ENCODE measurements around the gene USP11. TPM values are rescaled to one million over a fixed set of nuclear protein-coding genes. Genes with fewer than 3 reads are reported as not detected.

USP11 gene
- total RNA-seq, 1 donor from 2014 or later, result 189 TPM

DNA sequence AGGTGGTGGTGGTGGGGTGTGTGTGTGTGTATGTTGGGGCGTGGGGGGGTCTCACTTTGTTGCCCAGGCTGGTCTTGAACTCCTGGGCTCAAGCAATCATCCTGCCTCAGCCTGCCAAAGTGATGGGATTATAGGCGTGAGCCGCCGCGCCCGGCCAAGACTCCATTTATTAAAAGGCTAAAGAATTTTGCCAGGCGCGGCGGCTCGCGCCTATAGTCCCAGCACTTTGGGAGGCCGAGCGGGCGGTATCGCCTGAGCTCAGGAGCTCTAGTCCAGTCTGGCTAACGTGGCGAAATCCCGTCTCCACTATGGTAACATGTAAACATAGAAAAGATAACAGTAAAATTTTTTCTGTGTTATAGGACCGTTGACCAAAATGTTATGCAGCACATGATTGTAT, 42.9 kb upstream of the USP11 start:
- TF ChIP-seq CTCF (conservative IDR thresholded peaks at IDR 0.05), result no peak
- H3K27ac Mint-ChIP-seq, result no peak overlapping the region
- H3K9me3 Mint-ChIP-seq, result no peaks in the 10 kb centered on the region
- H3K36me3 Mint-ChIP-seq, result peaks cover 9% of the 10 kb centered on the region
- DNase-seq (ENCODE audit: extremely low spot score, unreplicated experiment), result no peak
- no peaks in the 10 kb centered on the region for H3K27me3 Mint-ChIP-seq
- peaks cover 16% of the 10 kb centered on the region for H3K4me1 Mint-ChIP-seq (ENCODE audit: unreplicated experiment)
- no peak overlapping the region for H3K4me3 Mint-ChIP-seq

- Mint-ChIP-seq H3K4me1 (ENCODE audit: unreplicated experiment) (peaks cover 22% of the 10 kb centered on the region), H3K4me3 (peak overlapping the region; percentile 96)
Measured at GRCh38 chrX:47190445-47191269, 42.2 kb upstream of the USP11 start.

DNA sequence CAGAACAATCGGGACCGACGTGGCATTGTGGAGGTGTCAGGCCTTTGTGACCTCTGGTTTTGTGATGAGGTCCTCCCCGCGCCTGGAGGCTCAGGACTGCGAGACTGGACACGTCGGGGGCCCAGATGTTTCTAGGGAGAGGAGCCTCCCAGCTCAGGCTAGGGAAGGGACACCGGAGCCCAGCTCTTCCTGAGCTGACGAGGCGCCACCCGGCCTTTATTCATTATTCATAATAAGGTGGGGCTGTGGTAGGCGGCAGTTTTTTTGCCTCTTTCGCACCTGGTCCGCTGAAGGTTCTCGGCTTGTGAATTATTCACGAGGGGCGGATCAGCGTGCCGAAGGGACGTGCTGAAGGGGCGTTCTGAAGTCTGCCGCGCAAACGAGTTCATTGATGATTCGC, 41.5 kb upstream of the USP11 start:
- no peak for DNase-seq (ENCODE audit: extremely low spot score, unreplicated experiment)
- Mint-ChIP-seq H3K27ac (peak overlapping the region; percentile 77), H3K4me3 (peak overlapping the region; percentile 96), H3K27me3 (no peaks in the 10 kb centered on the region), H3K36me3 (peaks cover 17% of the 10 kb centered on the region), H3K9me3 (no peaks in the 10 kb centered on the region), H3K4me1 (ENCODE audit: unreplicated experiment) (peaks cover 29% of the 10 kb centered on the region)
- no peak for TF ChIP-seq CTCF (conservative IDR thresholded peaks at IDR 0.05)

More at GRCh38 chrX:47190445-47191269, 42.2 kb upstream of the USP11 start:
- no peak for TF ChIP-seq CTCF (conservative IDR thresholded peaks at IDR 0.05)
- H3K9me3 Mint-ChIP-seq, result no peaks in the 10 kb centered on the region
- peaks cover 11% of the 10 kb centered on the region for H3K36me3 Mint-ChIP-seq
- H3K27me3 Mint-ChIP-seq, result no peaks in the 10 kb centered on the region
- peak overlapping the region; percentile 77 for H3K27ac Mint-ChIP-seq
- DNase-seq (ENCODE audit: extremely low spot score, unreplicated experiment), result peak; percentile 87

- peak overlapping the region; percentile 96 for H3K4me3 Mint-ChIP-seq
- H3K9me3 Mint-ChIP-seq, result no peaks in the 10 kb centered on the region
- H3K27me3 Mint-ChIP-seq, result no peaks in the 10 kb centered on the region
- H3K27ac Mint-ChIP-seq, result peak overlapping the region; percentile 77
- TF ChIP-seq CTCF (conservative IDR thresholded peaks at IDR 0.05), result no peak
- peaks cover 23% of the 10 kb centered on the region for H3K36me3 Mint-ChIP-seq
- no peak for DNase-seq (ENCODE audit: extremely low spot score, unreplicated experiment)
- peaks cover 34% of the 10 kb centered on the region for H3K4me1 Mint-ChIP-seq (ENCODE audit: unreplicated experiment)
Measured at GRCh38 chrX:47191806-47192401, 40.9 kb upstream of the USP11 start.

DNA sequence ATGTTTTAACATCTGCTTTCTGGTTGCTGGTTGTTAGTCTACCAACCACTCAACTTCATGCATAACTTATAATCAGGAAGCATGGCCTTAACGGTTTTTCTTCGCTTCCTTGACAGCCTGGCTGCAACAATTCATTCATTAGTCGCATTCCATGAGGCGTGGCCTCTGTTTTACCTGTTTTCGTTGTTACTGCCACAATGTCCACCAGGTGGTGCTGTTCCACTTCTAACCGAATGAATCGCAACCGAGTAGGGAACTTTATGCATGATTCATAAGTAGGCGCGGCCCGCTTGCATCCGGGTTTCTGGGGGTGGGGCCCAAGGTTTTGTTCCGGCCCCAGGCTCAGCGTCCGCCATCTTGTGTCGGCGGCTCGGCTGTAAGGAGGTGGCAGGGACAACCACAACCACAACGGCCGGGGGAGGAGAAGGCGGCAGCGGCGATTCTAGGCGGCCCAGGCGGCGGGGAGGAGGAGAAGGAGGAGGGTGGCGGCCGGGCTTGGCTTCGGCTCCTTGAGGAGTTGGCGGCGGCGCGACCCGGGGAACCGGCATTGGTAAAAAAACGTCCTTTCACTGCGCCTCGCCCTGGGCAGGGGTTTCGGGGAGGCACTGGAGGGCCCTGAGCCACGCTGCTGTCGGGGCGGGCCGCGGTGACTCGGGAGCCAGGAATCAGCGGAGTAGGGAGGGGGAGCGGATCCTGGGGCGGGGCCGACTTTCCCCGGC, 39.2 kb upstream of the USP11 start, which contains the start of gene UBA1:
TSS of gene UBA1 (plus strand) at position 355 of the 719 bp plus-strand sequence. CDS start 4,974 bp downstream, outside the sequence.
- peaks cover 52% of the 10 kb centered on the region for H3K4me1 Mint-ChIP-seq (ENCODE audit: unreplicated experiment)
- H3K9me3 Mint-ChIP-seq, result no peaks in the 10 kb centered on the region
- peaks cover 30% of the 10 kb centered on the region for H3K36me3 Mint-ChIP-seq
- peak; percentile 97 for TF ChIP-seq CTCF (conservative IDR thresholded peaks at IDR 0.05)
- H3K4me3 Mint-ChIP-seq, result peak within 1 kb of the TSS; percentile 100
- no peaks in the 10 kb centered on the region for H3K27me3 Mint-ChIP-seq
- H3K27ac Mint-ChIP-seq, result peak within 1 kb of the TSS; percentile 99
- peak; percentile 97 for DNase-seq (ENCODE audit: extremely low spot score, unreplicated experiment)
